ENCODE results near the gene CYP2F1. TPM values are rescaled to one million over a fixed set of nuclear protein-coding genes. Genes with fewer than 3 reads are reported as not detected.
"Not testable (repeated sequence)": the region's sequence is repeated elsewhere in the genome, so short reads cannot be mapped to it uniquely, and the experiment has no call there.

CYP2F1 gene
- total and polyA plus RNA-seq, 2 donors = not detected

DNA sequence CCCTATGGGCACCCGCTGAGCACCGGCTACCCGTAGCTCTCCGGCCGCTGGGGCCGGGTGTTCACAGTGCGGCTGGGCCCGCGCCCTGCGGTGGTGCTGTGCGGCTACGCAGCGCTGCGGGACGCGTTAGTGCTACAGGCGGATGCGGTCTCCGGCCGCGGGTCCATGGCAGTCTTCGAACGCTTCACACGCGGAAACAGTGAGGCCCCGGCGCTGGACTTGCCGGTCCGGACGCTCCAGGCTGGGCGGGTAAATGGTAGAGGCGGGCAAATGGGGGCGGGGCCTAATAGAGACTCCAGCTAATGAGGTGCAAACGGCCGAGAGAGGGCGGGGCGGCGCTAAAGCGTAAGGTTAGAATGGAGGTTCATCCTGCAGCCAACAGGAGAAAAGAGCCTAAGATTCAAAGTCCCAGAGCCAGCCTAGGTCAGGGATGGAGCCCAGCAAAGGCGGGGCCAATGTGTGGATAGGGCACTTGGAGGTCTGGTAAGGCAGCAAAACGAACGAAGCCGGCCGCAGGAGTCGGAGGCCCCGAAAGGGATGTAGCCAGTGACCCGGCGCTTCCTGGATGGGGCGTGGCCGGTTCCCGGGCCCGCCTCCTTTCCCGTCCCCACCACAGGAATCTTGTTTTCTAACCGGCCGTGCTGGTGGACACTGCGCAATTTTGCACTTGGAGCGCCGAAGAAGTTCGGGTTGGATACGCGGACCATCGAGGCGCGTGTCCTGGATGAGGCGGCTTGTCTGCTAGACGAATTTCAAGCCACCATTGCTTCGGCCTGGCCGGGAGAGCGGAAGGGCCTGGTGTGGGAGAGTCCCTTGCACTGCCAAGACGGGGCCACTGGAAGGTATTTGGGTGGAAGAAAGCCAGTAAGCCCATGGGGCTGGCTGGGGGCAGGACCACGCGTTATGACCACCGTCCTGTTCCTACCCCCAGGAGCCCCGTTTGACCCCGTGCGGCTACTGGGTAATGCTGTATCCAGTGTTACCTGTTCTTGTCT lies 21.5 kb downstream of the CYP2F1 start:
- not testable (repeated sequence) for H3K36me3 ChIP-seq (ENCODE audit: insufficient read depth); H3K27ac ChIP-seq (ENCODE audit: low read depth); H3K4me1 ChIP-seq (ENCODE audit: insufficient read depth)
- WGBS = 11% methylated on average over 72 of the region's 76 CpGs
- peak; percentile 46 for DNase-seq (ENCODE audit: extremely low spot score)
- H3K4me3 ChIP-seq (ENCODE audit: low read depth, low read length) = peak overlapping the region; percentile 10

GRCh38 chr19:41136636-41137455 lies 22.6 kb downstream of the CYP2F1 start:
- DNase-seq (ENCODE audit: extremely low spot score) = no peak
- Histone ChIP-seq H3K27ac (ENCODE audit: low read depth) (no peak overlapping the region), H3K36me3 (ENCODE audit: insufficient read depth) (no peaks in the 10 kb centered on the region), H3K4me3 (ENCODE audit: low read depth, low read length) (no peak overlapping the region), H3K4me1 (ENCODE audit: insufficient read depth) (no peaks in the 10 kb centered on the region)
- WGBS = 96% methylated on average over 31 of the region's 31 CpGs

DNA sequence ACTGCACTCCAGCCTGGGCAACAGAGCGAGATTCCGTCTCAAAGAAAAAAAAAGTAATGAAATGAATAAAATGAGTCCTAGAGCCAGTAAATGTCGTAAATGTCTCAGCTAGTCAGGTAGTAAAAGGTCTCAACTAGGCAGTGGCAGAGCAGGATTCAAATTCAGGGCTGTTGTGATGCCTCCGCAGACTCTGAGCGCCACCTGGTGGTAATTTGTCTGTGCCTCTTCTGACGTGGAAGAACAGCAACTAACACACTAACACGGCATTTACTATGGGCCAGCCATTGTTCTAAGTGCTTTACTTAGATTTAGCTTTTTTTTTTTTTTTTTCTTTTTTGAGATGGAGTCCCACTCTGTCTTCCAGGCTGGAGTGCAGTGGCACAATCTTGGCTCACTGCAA lies 30.2 kb downstream of the CYP2F1 start:
- Histone ChIP-seq H3K27ac (ENCODE audit: low read depth) (no peak overlapping the region), H3K36me3 (ENCODE audit: insufficient read depth) (no peaks in the 10 kb centered on the region), H3K4me1 (ENCODE audit: insufficient read depth) (no peaks in the 10 kb centered on the region), H3K4me3 (ENCODE audit: low read depth, low read length) (no peak overlapping the region)
- DNase-seq (ENCODE audit: extremely low spot score) = no peak
- WGBS = 27% methylated on average over 7 of the region's 7 CpGs

- DNase-seq (ENCODE audit: extremely low spot score) = no peak
- Histone ChIP-seq H3K4me3 (ENCODE audit: low read depth, low read length) (no peak overlapping the region), H3K4me1 (ENCODE audit: insufficient read depth) (no peaks in the 10 kb centered on the region), H3K27ac (ENCODE audit: low read depth) (no peak overlapping the region), H3K36me3 (ENCODE audit: insufficient read depth) (no peaks in the 10 kb centered on the region)
- WGBS = 92% methylated on average over 2 of the region's 2 CpGs
Observed at GRCh38 chr19:41149831-41150230, 35.6 kb downstream of the CYP2F1 start.

GRCh38 chr19:41150986-41151385 lies 36.8 kb downstream of the CYP2F1 start:
- not testable (repeated sequence) for H3K36me3 ChIP-seq (ENCODE audit: insufficient read depth); H3K27ac ChIP-seq (ENCODE audit: low read depth); H3K4me1 ChIP-seq (ENCODE audit: insufficient read depth); DNase-seq (ENCODE audit: extremely low spot score); H3K4me3 ChIP-seq (ENCODE audit: low read depth, low read length)
- 82% methylated on average over 7 of the region's 7 CpGs for WGBS

DNA sequence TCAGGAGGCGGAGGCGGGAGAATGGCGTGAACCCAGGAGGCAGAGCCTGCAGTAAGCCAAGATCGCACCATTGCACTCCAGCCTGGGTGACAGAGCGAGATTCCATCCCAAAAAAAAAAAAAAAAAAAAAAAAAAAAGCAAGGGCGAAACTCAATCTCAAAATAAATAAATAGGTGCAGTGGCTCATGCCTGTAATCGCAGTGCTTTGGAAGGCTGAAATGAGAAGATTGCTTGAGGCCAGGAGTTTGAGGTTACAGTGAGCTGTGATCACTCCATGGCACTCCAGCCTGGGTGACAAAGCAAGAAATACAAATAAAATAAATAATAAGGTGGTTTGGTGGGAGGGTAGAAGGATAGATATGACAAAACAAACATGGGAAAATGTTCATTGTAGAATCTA lies 39.8 kb downstream of the CYP2F1 start:
- Histone ChIP-seq H3K4me1 (ENCODE audit: insufficient read depth) (no peaks in the 10 kb centered on the region), H3K4me3 (ENCODE audit: low read depth, low read length) (no peak overlapping the region), H3K27ac (ENCODE audit: low read depth) (no peak overlapping the region), H3K36me3 (ENCODE audit: insufficient read depth) (no peaks in the 10 kb centered on the region)
- no peak for DNase-seq (ENCODE audit: extremely low spot score)
- WGBS = 93% methylated on average over 7 of the region's 7 CpGs

- no peaks in the 10 kb centered on the region for H3K4me1 ChIP-seq (ENCODE audit: insufficient read depth)
- DNase-seq (ENCODE audit: extremely low spot score) = no peak
- no peak overlapping the region for H3K4me3 ChIP-seq (ENCODE audit: low read depth, low read length)
- H3K36me3 ChIP-seq (ENCODE audit: insufficient read depth) = no peaks in the 10 kb centered on the region
- 84% methylated on average over 2 of the region's 2 CpGs for WGBS
- H3K27ac ChIP-seq (ENCODE audit: low read depth) = no peak overlapping the region
Observed at GRCh38 chr19:41156207-41156606, 42.0 kb downstream of the CYP2F1 start.

GRCh38 chr19:41159881-41160280 lies 45.6 kb downstream of the CYP2F1 start:
- Histone ChIP-seq H3K36me3 (ENCODE audit: insufficient read depth) (no peaks in the 10 kb centered on the region), H3K4me1 (ENCODE audit: insufficient read depth) (no peaks in the 10 kb centered on the region), H3K4me3 (ENCODE audit: low read depth, low read length) (no peak overlapping the region), H3K27ac (ENCODE audit: low read depth) (no peak overlapping the region)
- whole genome bisulfite sequencing = 66% methylated on average over 2 of the region's 2 CpGs
- DNase-seq (ENCODE audit: extremely low spot score) = no peak

- no peak for DNase-seq (ENCODE audit: extremely low spot score)
- Histone ChIP-seq H3K4me1 (ENCODE audit: insufficient read depth) (no peaks in the 10 kb centered on the region), H3K36me3 (ENCODE audit: insufficient read depth) (no peaks in the 10 kb centered on the region), H3K27ac (ENCODE audit: low read depth) (no peak overlapping the region), H3K4me3 (ENCODE audit: low read depth, low read length) (no peak overlapping the region)
- WGBS = 95% methylated on average over 5 of the region's 5 CpGs
Observed at GRCh38 chr19:41161903-41162302, 47.7 kb downstream of the CYP2F1 start.

GRCh38 chr19:41166944-41167804 lies 52.9 kb downstream of the CYP2F1 start:
- H3K4me3 ChIP-seq (ENCODE audit: low read depth, low read length) = no peak overlapping the region
- no peaks in the 10 kb centered on the region for H3K4me1 ChIP-seq (ENCODE audit: insufficient read depth)
- H3K36me3 ChIP-seq (ENCODE audit: insufficient read depth) = no peaks in the 10 kb centered on the region
- H3K27ac ChIP-seq (ENCODE audit: low read depth) = no peak overlapping the region
- 86% methylated on average over 14 of the region's 14 CpGs for WGBS
- no peak for DNase-seq (ENCODE audit: extremely low spot score)

- H3K36me3 ChIP-seq (ENCODE audit: insufficient read depth) = no peaks in the 10 kb centered on the region
- H3K27ac ChIP-seq (ENCODE audit: low read depth) = no peak overlapping the region
- H3K4me1 ChIP-seq (ENCODE audit: insufficient read depth) = peaks cover 2% of the 10 kb centered on the region
- 75% methylated on average over 6 of the region's 6 CpGs for WGBS
- DNase-seq (ENCODE audit: extremely low spot score) = no peak
- H3K4me3 ChIP-seq (ENCODE audit: low read depth, low read length) = no peak overlapping the region
Observed at GRCh38 chr19:41172297-41173164, 58.3 kb downstream of the CYP2F1 start.

DNA sequence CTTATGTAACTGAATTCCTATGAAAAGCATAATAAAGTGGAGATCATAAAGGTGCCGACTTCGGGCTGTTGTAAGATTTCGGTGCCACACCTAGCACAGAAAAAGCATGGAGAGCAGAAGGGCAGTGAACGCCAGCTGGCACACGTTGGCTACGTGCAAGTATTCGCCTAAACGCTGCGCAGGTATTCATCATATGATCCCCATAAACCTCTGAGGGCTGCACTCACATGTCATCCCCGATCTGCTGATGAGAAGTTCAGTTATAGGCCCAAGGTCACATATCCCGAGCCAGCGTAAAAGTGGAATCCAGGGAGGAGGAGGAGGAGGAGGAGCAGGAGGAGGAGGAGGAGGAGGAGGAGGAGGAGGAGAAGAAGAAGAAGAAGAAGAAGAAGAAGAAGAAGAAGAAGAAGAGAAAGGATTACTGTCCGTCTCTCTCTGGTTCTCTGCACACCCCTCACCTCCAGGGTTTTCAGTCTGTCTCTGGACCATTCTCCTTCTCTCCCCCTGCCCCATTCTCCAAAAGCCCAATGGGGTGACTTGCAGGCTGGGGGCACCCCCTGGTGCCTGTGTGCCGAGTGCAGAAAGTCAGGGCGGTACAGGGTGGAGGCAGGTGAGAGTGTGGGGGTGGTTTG lies 60.2 kb downstream of the CYP2F1 start:
- Histone ChIP-seq H3K4me1 (ENCODE audit: insufficient read depth) (peaks cover 2% of the 10 kb centered on the region), H3K36me3 (ENCODE audit: insufficient read depth) (no peaks in the 10 kb centered on the region), H3K4me3 (ENCODE audit: low read depth, low read length) (no peak overlapping the region), H3K27ac (ENCODE audit: low read depth) (no peak overlapping the region)
- 82% methylated on average over 15 of the region's 15 CpGs for WGBS
- DNase-seq (ENCODE audit: extremely low spot score) = no peak

Data from urinary bladder (tissue), 4 donors.